Lung (tissue), 12 donors: ENCODE measurements around the gene ADARB1. TPM values are rescaled to one million over a fixed set of nuclear protein-coding genes. Genes with fewer than 3 reads are reported as not detected.

Source experiments
- ATAC-seq: fragments of 200-7000 bp; cut with Tn5 transposase; one replicate; pipeline ENCODE4 v1.9.1; 2020; ENCODE audit warnings: moderate number of reproducible peaks; ENCODE audit not compliant: insufficient read depth, low FRiP score
- DNase-seq, 3 donors: peaks; one replicate each; pipeline ENCODE4 v3.0.0-alpha.2; 2013 to 2017
- H3K27ac ChIP-seq, 2 donors: one replicate each; pipeline ENCODE4 v1.5.1; 2013; ENCODE audit warnings: mild to moderate bottlenecking in 2 of 2, moderate library complexity in 2 of 2, control low read depth in 1 of 2, inconsistent platforms in 1 of 2, low read depth in 1 of 2, low read length in 1 of 2
- H3K27me3 ChIP-seq, 3 donors: one replicate each; pipeline ENCODE4 v1.5.1; 2013; ENCODE audit warnings: low read length in 2 of 3; ENCODE audit not compliant: control insufficient read depth in 3 of 3, insufficient read depth in 3 of 3
- H3K36me3 ChIP-seq, 4 donors: one replicate each; pipeline ENCODE4 v1.5.1; 2013; ENCODE audit warnings: low read length in 4 of 4, mild to moderate bottlenecking in 1 of 4, moderate library complexity in 1 of 4; ENCODE audit not compliant: control insufficient read depth in 4 of 4, insufficient read depth in 4 of 4
- H3K4me1 ChIP-seq, 5 donors: one replicate each; pipeline ENCODE4 v1.5.1; 2013; ENCODE audit warnings: low read length in 5 of 5, mild to moderate bottlenecking in 2 of 5, moderate library complexity in 1 of 5; ENCODE audit not compliant: control insufficient read depth in 5 of 5, insufficient read depth in 5 of 5
- H3K4me3 ChIP-seq: one replicate; pipeline ENCODE4 v1.5.1; 2013; ENCODE audit warnings: mild to moderate bottlenecking, control low read depth, moderate library complexity
- H3K9ac ChIP-seq, 2 donors: one replicate each; pipeline ENCODE4 v1.5.1; 2013; ENCODE audit warnings: low read length in 2 of 2, control low read depth in 1 of 2; ENCODE audit not compliant: insufficient read depth in 1 of 2
- H3K9me3 ChIP-seq, 4 donors: one replicate each; pipeline ENCODE4 v1.5.1; 2013; ENCODE audit warnings: low read length in 3 of 4, mild to moderate bottlenecking in 1 of 4, moderate library complexity in 1 of 4; ENCODE audit not compliant: control insufficient read depth in 4 of 4, insufficient read depth in 3 of 4
- WGBS, 2 donors: extraction: QIAGEN DNeasy Blood & Tissue Kit; methylation state at CpG; one replicate each; pipeline ENCODE4 v1.1.7; 2013; 5-methylcytosine and 5-hydroxymethylcytosine counted together
- polyA plus RNA-seq, 2 donors: library from polyadenylated mRNA; stranded (reverse); fragments of 200-250 nt; gene quantifications; one replicate each; pipeline ENCODE4 v1.2.1, GENCODE V29; 2013
- total RNA-seq, 2 donors: library from RNA; depleted of rRNA in 1 of 2; stranded (reverse); fragments of >200 nt in 1 of 2; gene quantifications; one replicate each; pipeline ENCODE4 v1.2.1, GENCODE V29; 2014 to 2021
- TF ChIP-seq, protein P1 (sequence below): IDR thresholded peaks from 2 replicates; pipeline ENCODE4 v1.5.1; 2012; ENCODE audit warnings: mild to moderate bottlenecking; ENCODE audit errors: control extremely low read depth, extremely low read depth
- donor health status: control.
- donor health status: control.
- donor health status: Bipolar disorder and iron deficiency.
- donor health status: healthy.
- donor health status: DM: yes; HTN: yes; CAD: no.

The ADARB1 gene
- total and polyA plus RNA-seq, 4 donors, result 13.4 to 47.7 (median 32.6) TPM

DNA sequence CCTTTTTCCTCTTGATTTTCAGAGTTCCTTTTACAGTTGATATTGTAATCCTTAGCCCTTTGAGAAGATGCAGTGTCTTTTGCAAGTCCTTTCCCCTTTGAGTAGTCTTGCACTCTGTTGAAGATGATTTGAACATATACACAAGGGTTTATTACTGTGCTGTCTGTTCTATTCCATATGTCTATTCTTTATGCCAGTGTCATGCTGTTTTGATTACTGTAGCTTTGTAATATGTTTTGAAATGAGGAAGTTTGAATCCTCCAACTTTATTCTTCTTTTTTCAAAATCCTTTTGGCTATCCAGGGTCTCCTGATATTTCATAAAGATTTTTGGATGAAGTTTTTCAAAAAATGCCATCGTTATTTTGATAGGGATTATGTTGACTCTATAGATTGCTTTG, 112.3 kb downstream of the ADARB1 start:
- Histone ChIP-seq H3K9me3 (peaks cover 1 to 33% (median 9%) of the 10 kb centered on the region in 4 donors), H3K36me3 (peaks cover 7 to 57% (median 43%) of the 10 kb centered on the region in 4 donors), H3K4me3 (no peak overlapping the region), H3K9ac (no peak overlapping the region), H3K27ac (no peak overlapping the region), H3K4me1 (no peaks in the 10 kb centered on the region), H3K27me3 (no peaks in the 10 kb centered on the region)
- WGBS, 2 donors, result 97 to 100% methylated on average over 1 of the region's 1 CpG
- TF ChIP-seq, protein P1, sequence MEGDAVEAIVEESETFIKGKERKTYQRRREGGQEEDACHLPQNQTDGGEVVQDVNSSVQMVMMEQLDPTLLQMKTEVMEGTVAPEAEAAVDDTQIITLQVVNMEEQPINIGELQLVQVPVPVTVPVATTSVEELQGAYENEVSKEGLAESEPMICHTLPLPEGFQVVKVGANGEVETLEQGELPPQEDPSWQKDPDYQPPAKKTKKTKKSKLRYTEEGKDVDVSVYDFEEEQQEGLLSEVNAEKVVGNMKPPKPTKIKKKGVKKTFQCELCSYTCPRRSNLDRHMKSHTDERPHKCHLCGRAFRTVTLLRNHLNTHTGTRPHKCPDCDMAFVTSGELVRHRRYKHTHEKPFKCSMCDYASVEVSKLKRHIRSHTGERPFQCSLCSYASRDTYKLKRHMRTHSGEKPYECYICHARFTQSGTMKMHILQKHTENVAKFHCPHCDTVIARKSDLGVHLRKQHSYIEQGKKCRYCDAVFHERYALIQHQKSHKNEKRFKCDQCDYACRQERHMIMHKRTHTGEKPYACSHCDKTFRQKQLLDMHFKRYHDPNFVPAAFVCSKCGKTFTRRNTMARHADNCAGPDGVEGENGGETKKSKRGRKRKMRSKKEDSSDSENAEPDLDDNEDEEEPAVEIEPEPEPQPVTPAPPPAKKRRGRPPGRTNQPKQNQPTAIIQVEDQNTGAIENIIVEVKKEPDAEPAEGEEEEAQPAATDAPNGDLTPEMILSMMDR, result no peak
- DNase-seq, result no peak
- no peak for ATAC-seq

DNA sequence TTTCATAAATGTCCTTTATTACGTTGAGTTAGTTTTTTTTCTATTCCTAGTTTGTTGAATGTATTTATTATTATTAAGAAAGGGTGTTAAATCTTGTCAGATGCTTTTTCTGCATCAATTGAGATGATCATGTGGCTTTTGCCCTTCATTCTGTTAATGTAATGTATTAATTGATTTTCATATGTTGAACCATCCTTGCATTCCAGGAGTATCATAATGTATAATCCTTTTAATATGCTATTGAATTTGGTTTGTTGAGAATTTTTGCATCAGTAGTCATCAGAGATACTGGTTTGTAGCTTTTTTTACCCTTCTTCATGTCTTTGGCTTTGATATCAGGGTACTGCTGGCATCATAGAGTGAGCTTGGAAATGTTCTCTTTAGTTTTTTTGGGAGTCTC, 113.3 kb downstream of the ADARB1 start:
- H3K27ac ChIP-seq, result no peak overlapping the region
- DNase-seq, result no peak
- peaks cover 6 to 57% (median 43%) of the 10 kb centered on the region in 4 donors for H3K36me3 ChIP-seq
- ATAC-seq, result no peak
- H3K4me3 ChIP-seq, result no peak overlapping the region
- no peaks in the 10 kb centered on the region for H3K27me3 ChIP-seq
- TF ChIP-seq, protein P1, result no peak
- no peak overlapping the region for H3K9ac ChIP-seq
- no peaks in the 10 kb centered on the region for H3K4me1 ChIP-seq
- H3K9me3 ChIP-seq, result peaks cover 1 to 33% (median 9%) of the 10 kb centered on the region in 4 donors
- WGBS, 2 donors, result 97 to 100% methylated on average over 1 of the region's 1 CpG

DNA sequence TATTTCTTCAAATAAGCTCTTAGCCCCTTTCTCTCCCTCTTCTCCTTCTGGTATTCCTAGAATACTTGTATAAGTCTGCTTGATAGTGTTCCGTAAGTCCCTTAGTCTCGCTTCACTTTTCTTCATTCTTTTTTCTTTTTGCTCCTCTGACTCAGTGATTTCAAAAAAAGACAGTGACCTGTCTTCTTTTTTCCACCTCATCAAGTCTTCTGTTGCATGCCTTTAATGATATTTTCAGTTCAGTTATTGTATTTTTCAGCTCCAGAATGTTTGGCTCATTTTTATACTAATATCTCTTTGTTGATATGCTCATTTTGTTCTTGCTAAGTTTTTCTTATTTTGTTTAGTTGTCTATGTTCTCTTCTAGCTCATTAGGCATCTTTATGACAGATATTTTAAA, 115.6 kb downstream of the ADARB1 start:
- TF ChIP-seq, protein P1, result no peak
- DNase-seq (no peak), ATAC-seq (no peak)
- no peaks in the 10 kb centered on the region for H3K4me1 ChIP-seq
- H3K27ac ChIP-seq, result no peak overlapping the region
- WGBS, 2 donors, result 95 to 100% methylated on average over 2 of the region's 2 CpGs
- peaks cover 1 to 33% (median 9%) of the 10 kb centered on the region in 4 donors for H3K9me3 ChIP-seq
- H3K36me3 ChIP-seq, result peaks cover 6 to 54% (median 34%) of the 10 kb centered on the region in 4 donors
- H3K27me3 ChIP-seq, result no peaks in the 10 kb centered on the region
- no peak overlapping the region for H3K4me3 ChIP-seq
- no peak overlapping the region for H3K9ac ChIP-seq

DNA sequence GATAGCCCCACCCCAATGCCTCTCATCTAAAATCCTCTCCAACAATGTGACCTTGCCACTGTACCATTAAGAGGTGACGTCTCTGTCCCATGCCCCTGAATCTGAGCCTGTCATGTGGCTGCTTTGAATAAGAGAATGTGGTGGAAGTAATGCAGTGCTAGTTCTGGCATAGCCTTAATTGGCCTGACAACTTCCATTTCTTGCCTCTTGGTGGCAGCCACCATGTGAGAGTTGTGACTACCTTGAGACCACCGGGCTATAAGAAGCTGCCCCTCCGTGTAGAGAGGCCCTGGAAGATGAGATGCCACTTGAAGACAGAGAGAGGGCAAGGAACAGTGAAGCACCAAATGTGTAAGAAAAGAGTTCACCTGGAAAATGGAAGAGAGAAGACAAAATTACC, 118.0 kb downstream of the ADARB1 start:
- Histone ChIP-seq H3K4me3 (no peak overlapping the region), H3K9ac (no peak overlapping the region), H3K9me3 (peaks cover 0 to 21% (median 7%) of the 10 kb centered on the region in 4 donors), H3K36me3 (peaks cover 3 to 36% (median 18%) of the 10 kb centered on the region in 4 donors), H3K27ac (no peak overlapping the region), H3K27me3 (no peaks in the 10 kb centered on the region), H3K4me1 (no peaks in the 10 kb centered on the region)
- WGBS, 2 donors, result 77 to 88% methylated on average over 3 of the region's 3 CpGs
- TF ChIP-seq, protein P1, result no peak
- ATAC-seq, result no peak
- DNase-seq, result no peak
